ENCODE results near the gene DLG1.

Gene DLG1

GRCh38 chr3:197295871-197296270 lies 2.5 kb downstream of the DLG1 start:
- no peak for TF ChIP-seq CTCF (IDR thresholded peaks at IDR 0.05; ENCODE audit: borderline replicate concordance, control extremely low read depth, extremely low read depth, insufficient read depth, missing control alignments)
- in situ Hi-C loops (cut with MboI; ENCODE audit: low sequenced_read_pairs, unreplicated experiment): no loop called here
- no peak for DNase-seq (ENCODE audit: low spot score)

- in situ Hi-C loops (cut with MboI; ENCODE audit: low sequenced_read_pairs, unreplicated experiment): no loop called here
- no peak for DNase-seq (ENCODE audit: low spot score)
- no peak for TF ChIP-seq CTCF (IDR thresholded peaks at IDR 0.05; ENCODE audit: borderline replicate concordance, control extremely low read depth, extremely low read depth, insufficient read depth, missing control alignments)
These were observed 4.7 kb downstream of the DLG1 start for GRCh38 chr3:197293605-197294237.

GRCh38 chr3:197292648-197293047 lies 5.8 kb downstream of the DLG1 start:
- in situ Hi-C loops (cut with MboI; ENCODE audit: low sequenced_read_pairs, unreplicated experiment): no loop called here
- TF ChIP-seq CTCF (IDR thresholded peaks at IDR 0.05; ENCODE audit: borderline replicate concordance, control extremely low read depth, extremely low read depth, insufficient read depth, missing control alignments): no peak
- no peak for DNase-seq (ENCODE audit: low spot score)

GRCh38 chr3:197292083-197292646 lies 6.2 kb downstream of the DLG1 start:
- DNase-seq (ENCODE audit: low spot score): no peak
- in situ Hi-C loops (cut with MboI; ENCODE audit: low sequenced_read_pairs, unreplicated experiment): no loop called here
- TF ChIP-seq CTCF (IDR thresholded peaks at IDR 0.05; ENCODE audit: borderline replicate concordance, control extremely low read depth, extremely low read depth, insufficient read depth, missing control alignments): no peak

- DNase-seq (ENCODE audit: low spot score): no peak
- in situ Hi-C loops (cut with MboI; ENCODE audit: low sequenced_read_pairs, unreplicated experiment): no loop called here
- TF ChIP-seq CTCF (IDR thresholded peaks at IDR 0.05; ENCODE audit: borderline replicate concordance, control extremely low read depth, extremely low read depth, insufficient read depth, missing control alignments): no peak
These were observed 8.7 kb downstream of the DLG1 start for GRCh38 chr3:197289726-197290125.

- DNase-seq (ENCODE audit: low spot score): no peak
- in situ Hi-C loops (cut with MboI; ENCODE audit: low sequenced_read_pairs, unreplicated experiment): no loop called here
- no peak for TF ChIP-seq CTCF (IDR thresholded peaks at IDR 0.05; ENCODE audit: borderline replicate concordance, control extremely low read depth, extremely low read depth, insufficient read depth, missing control alignments)
These were observed 11.7 kb downstream of the DLG1 start for GRCh38 chr3:197286678-197287077.

Data from GM13976 (cell line).